ENCODE results near the gene FAM83G.

FAM83G gene

GRCh38 chr17:19012171-19013080, 7.9 kb upstream of the FAM83G start:
- no peak overlapping the region for H3K4me3 ChIP-seq (ENCODE audit: insufficient read depth in 1 of 2, low read depth in 1 of 2, low read length in 2 of 2)
- H3K79me1 ChIP-seq (replicated peaks; ENCODE audit: low read length, poor library complexity, severe bottlenecking): no peaks in the 10 kb centered on the region
- H3K36me3 ChIP-seq (ENCODE audit: control insufficient read depth in 1 of 2, insufficient read depth in 2 of 2, low read depth in 1 of 2, low read length in 2 of 2): no peaks in the 10 kb centered on the region
- H3K4ac ChIP-seq (ENCODE audit: low read depth in 1 of 2, low read length in 2 of 2): no peak overlapping the region
- H2BK5ac ChIP-seq (ENCODE audit: low read depth, low read length, poor library complexity, severe bottlenecking): no peak overlapping the region
- no peaks in the 10 kb centered on the region for H3K9me3 ChIP-seq (ENCODE audit: control insufficient read depth, low read length)
- DNase-seq: no peak
- H3K23ac ChIP-seq (ENCODE audit: low read length in 2 of 2): no peak overlapping the region
- peaks cover 9% of the 10 kb centered on the region for H3K4me1 ChIP-seq (ENCODE audit: control insufficient read depth, insufficient read depth, low read depth, low read length)
- no peak overlapping the region for H3K18ac ChIP-seq (ENCODE audit: low read depth in 1 of 2, low read length in 2 of 2)
- H2AK5ac ChIP-seq (ENCODE audit: low read length, severe bottlenecking): no peak overlapping the region
- H3K9ac ChIP-seq (ENCODE audit: low read length): no peak overlapping the region
- 89% methylated on average over 22 of the region's 22 CpGs for WGBS
- H3K27me3 ChIP-seq (ENCODE audit: control insufficient read depth in 1 of 2, insufficient read depth in 1 of 2, low read length in 2 of 2): peaks cover 0 to 13% of the 10 kb centered on the region in 2 experiments
- no peak overlapping the region for H2BK15ac ChIP-seq (ENCODE audit: low read depth, poor library complexity, severe bottlenecking)
- H2BK120ac ChIP-seq (ENCODE audit: low read depth, low read length): no peak overlapping the region
- H3K14ac ChIP-seq (ENCODE audit: low read length in 2 of 2): no peak overlapping the region
- H4K91ac ChIP-seq (ENCODE audit: low read length): no peak overlapping the region
- no peak overlapping the region for H3K27ac ChIP-seq (ENCODE audit: low read length, poor library complexity, severe bottlenecking)
- no peak overlapping the region for H2AFZ ChIP-seq (ENCODE audit: low read depth, low read length)
- no peak overlapping the region for H4K8ac ChIP-seq (ENCODE audit: low read length)
- peak overlapping the region in 1 of 2 experiments; percentile 29 for H2BK12ac ChIP-seq (ENCODE audit: low read length in 2 of 2)
- no peak overlapping the region for H3K4me2 ChIP-seq (ENCODE audit: low read length, poor library complexity, severe bottlenecking)

GRCh38 chr17:19011581-19011980, 7.0 kb upstream of the FAM83G start:
- Histone ChIP-seq H3K9me3 (ENCODE audit: control insufficient read depth, low read length) (no peaks in the 10 kb centered on the region), H2AK5ac (ENCODE audit: low read length, severe bottlenecking) (no peak overlapping the region), H3K4me2 (ENCODE audit: low read length, poor library complexity, severe bottlenecking) (no peak overlapping the region), H2BK15ac (ENCODE audit: low read depth, poor library complexity, severe bottlenecking) (no peak overlapping the region), H3K27me3 (ENCODE audit: control insufficient read depth in 1 of 2, insufficient read depth in 1 of 2, low read length in 2 of 2) (peaks cover 0 to 11% of the 10 kb centered on the region in 2 experiments), H3K18ac (ENCODE audit: low read depth in 1 of 2, low read length in 2 of 2) (no peak overlapping the region), H3K79me1 (replicated peaks; ENCODE audit: low read length, poor library complexity, severe bottlenecking) (no peaks in the 10 kb centered on the region), H4K8ac (ENCODE audit: low read length) (no peak overlapping the region), H2BK12ac (ENCODE audit: low read length in 2 of 2) (peak overlapping the region in 1 of 2 experiments; percentile 10), H3K4me3 (ENCODE audit: insufficient read depth in 1 of 2, low read depth in 1 of 2, low read length in 2 of 2) (no peak overlapping the region), H2BK5ac (ENCODE audit: low read depth, low read length, poor library complexity, severe bottlenecking) (no peak overlapping the region), H3K36me3 (ENCODE audit: control insufficient read depth in 1 of 2, insufficient read depth in 2 of 2, low read depth in 1 of 2, low read length in 2 of 2) (no peaks in the 10 kb centered on the region), H2AFZ (ENCODE audit: low read depth, low read length) (no peak overlapping the region), H2BK120ac (ENCODE audit: low read depth, low read length) (no peak overlapping the region), H4K91ac (ENCODE audit: low read length) (no peak overlapping the region), H3K9ac (ENCODE audit: low read length) (no peak overlapping the region), H3K4ac (ENCODE audit: low read depth in 1 of 2, low read length in 2 of 2) (no peak overlapping the region), H3K27ac (ENCODE audit: low read length, poor library complexity, severe bottlenecking) (no peak overlapping the region), H3K14ac (ENCODE audit: low read length in 2 of 2) (peak overlapping the region in 1 of 2 experiments; percentile 26), H3K4me1 (ENCODE audit: control insufficient read depth, insufficient read depth, low read depth, low read length) (peaks cover 7% of the 10 kb centered on the region), H3K23ac (ENCODE audit: low read length in 2 of 2) (no peak overlapping the region)
- WGBS: 88% methylated on average over 6 of the region's 6 CpGs
- DNase-seq: no peak

DNA sequence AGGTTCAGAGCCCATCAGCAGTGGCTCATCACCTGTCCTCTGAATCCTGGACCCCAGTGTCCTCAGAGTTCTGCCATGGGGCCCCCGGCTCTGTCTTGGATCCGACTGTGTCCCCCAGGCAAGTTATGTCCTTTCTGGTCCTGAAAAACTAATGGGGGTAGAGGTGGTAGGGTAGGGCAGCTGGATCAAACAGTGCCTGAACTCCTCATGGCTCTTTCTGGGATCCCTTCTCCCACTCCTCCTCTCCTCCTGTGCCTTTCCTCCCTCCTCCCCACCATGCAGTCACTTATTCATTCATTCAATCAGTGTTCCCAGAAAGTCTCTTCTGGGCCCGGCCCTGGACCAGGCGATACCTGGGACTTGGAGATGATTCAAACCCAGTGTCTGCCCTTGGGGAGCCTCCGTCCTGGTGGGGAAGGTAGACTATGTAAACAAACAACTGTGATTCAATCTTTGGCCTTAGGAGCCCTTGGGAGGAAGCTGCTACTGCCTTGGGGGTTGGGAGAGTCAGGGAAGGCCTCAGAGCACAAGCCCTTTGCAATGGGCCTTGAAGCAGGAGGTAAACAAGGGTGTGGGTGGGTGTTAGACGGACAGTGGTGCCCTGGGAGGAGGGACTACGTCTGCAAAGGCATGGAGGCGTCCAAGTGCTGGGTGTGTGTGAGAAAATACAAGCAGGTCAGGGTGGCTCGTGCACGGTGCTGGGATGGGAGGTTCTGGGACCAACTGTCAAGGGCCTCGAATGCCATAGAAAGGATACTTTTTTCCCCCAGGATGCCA, 6.4 kb upstream of the FAM83G start:
- Histone ChIP-seq H2BK5ac (ENCODE audit: low read depth, low read length, poor library complexity, severe bottlenecking) (no peak overlapping the region), H3K4me2 (ENCODE audit: low read length, poor library complexity, severe bottlenecking) (no peak overlapping the region), H3K27ac (ENCODE audit: low read length, poor library complexity, severe bottlenecking) (no peak overlapping the region), H3K4me3 (ENCODE audit: insufficient read depth in 1 of 2, low read depth in 1 of 2, low read length in 2 of 2) (no peak overlapping the region), H3K23ac (ENCODE audit: low read length in 2 of 2) (no peak overlapping the region), H4K8ac (ENCODE audit: low read length) (peak overlapping the region; percentile 22), H3K36me3 (ENCODE audit: control insufficient read depth in 1 of 2, insufficient read depth in 2 of 2, low read depth in 1 of 2, low read length in 2 of 2) (no peaks in the 10 kb centered on the region), H2BK120ac (ENCODE audit: low read depth, low read length) (no peak overlapping the region), H3K18ac (ENCODE audit: low read depth in 1 of 2, low read length in 2 of 2) (no peak overlapping the region), H3K79me1 (replicated peaks; ENCODE audit: low read length, poor library complexity, severe bottlenecking) (no peaks in the 10 kb centered on the region), H3K9ac (ENCODE audit: low read length) (no peak overlapping the region), H3K27me3 (ENCODE audit: control insufficient read depth in 1 of 2, insufficient read depth in 1 of 2, low read length in 2 of 2) (peaks cover 0 to 10% of the 10 kb centered on the region in 2 experiments), H2BK12ac (ENCODE audit: low read length in 2 of 2) (no peak overlapping the region), H3K14ac (ENCODE audit: low read length in 2 of 2) (peak overlapping the region in 1 of 2 experiments; percentile 26), H3K9me3 (ENCODE audit: control insufficient read depth, low read length) (no peaks in the 10 kb centered on the region), H2AK5ac (ENCODE audit: low read length, severe bottlenecking) (no peak overlapping the region), H3K4me1 (ENCODE audit: control insufficient read depth, insufficient read depth, low read depth, low read length) (peaks cover 7% of the 10 kb centered on the region), H2AFZ (ENCODE audit: low read depth, low read length) (no peak overlapping the region), H3K4ac (ENCODE audit: low read depth in 1 of 2, low read length in 2 of 2) (no peak overlapping the region), H2BK15ac (ENCODE audit: low read depth, poor library complexity, severe bottlenecking) (no peak overlapping the region), H4K91ac (ENCODE audit: low read length) (peak overlapping the region; percentile 18)
- peak; percentile 47 for DNase-seq
- WGBS: 52% methylated on average over 9 of the region's 11 CpGs

GRCh38 chr17:19009970-19010369, 5.4 kb upstream of the FAM83G start:
- H3K27ac ChIP-seq (ENCODE audit: low read length, poor library complexity, severe bottlenecking): no peak overlapping the region
- no peak overlapping the region for H2BK5ac ChIP-seq (ENCODE audit: low read depth, low read length, poor library complexity, severe bottlenecking)
- H2BK120ac ChIP-seq (ENCODE audit: low read depth, low read length): no peak overlapping the region
- no peak overlapping the region for H2BK12ac ChIP-seq (ENCODE audit: low read length in 2 of 2)
- H3K14ac ChIP-seq (ENCODE audit: low read length in 2 of 2): no peak overlapping the region
- H3K4me1 ChIP-seq (ENCODE audit: control insufficient read depth, insufficient read depth, low read depth, low read length): peaks cover 8% of the 10 kb centered on the region
- H3K4me3 ChIP-seq (ENCODE audit: insufficient read depth in 1 of 2, low read depth in 1 of 2, low read length in 2 of 2): no peak overlapping the region
- H3K18ac ChIP-seq (ENCODE audit: low read depth in 1 of 2, low read length in 2 of 2): no peak overlapping the region
- no peak overlapping the region for H2AFZ ChIP-seq (ENCODE audit: low read depth, low read length)
- H4K8ac ChIP-seq (ENCODE audit: low read length): no peak overlapping the region
- H3K4me2 ChIP-seq (ENCODE audit: low read length, poor library complexity, severe bottlenecking): no peak overlapping the region
- H3K9ac ChIP-seq (ENCODE audit: low read length): no peak overlapping the region
- H2BK15ac ChIP-seq (ENCODE audit: low read depth, poor library complexity, severe bottlenecking): no peak overlapping the region
- H2AK5ac ChIP-seq (ENCODE audit: low read length, severe bottlenecking): no peak overlapping the region
- H3K79me1 ChIP-seq (replicated peaks; ENCODE audit: low read length, poor library complexity, severe bottlenecking): no peaks in the 10 kb centered on the region
- no peak overlapping the region for H3K4ac ChIP-seq (ENCODE audit: low read depth in 1 of 2, low read length in 2 of 2)
- no peak overlapping the region for H4K91ac ChIP-seq (ENCODE audit: low read length)
- H3K36me3 ChIP-seq (ENCODE audit: control insufficient read depth in 1 of 2, insufficient read depth in 2 of 2, low read depth in 1 of 2, low read length in 2 of 2): no peaks in the 10 kb centered on the region
- peaks cover 0 to 3% of the 10 kb centered on the region in 2 experiments for H3K27me3 ChIP-seq (ENCODE audit: control insufficient read depth in 1 of 2, insufficient read depth in 1 of 2, low read length in 2 of 2)
- no peaks in the 10 kb centered on the region for H3K9me3 ChIP-seq (ENCODE audit: control insufficient read depth, low read length)
- no peak for DNase-seq
- WGBS: 95% methylated on average over 12 of the region's 12 CpGs
- H3K23ac ChIP-seq (ENCODE audit: low read length in 2 of 2): no peak overlapping the region
